IMR-90 (cell line): ENCODE data around the gene RAD21L1. TPM values are rescaled to one million over a fixed set of nuclear protein-coding genes. Genes with fewer than 3 reads are reported as not detected.

ENCODE experiments used
- ATAC-seq: fragments of 200-7000 bp; cut with Tn5 transposase; 2 replicates; pipeline ENCODE4 v1.9.1; 2020; ENCODE audit warnings: low read depth, mild to moderate bottlenecking, moderate library complexity
- BruUV-seq: library from RNA; stranded (reverse); fragments of 400-500 nt; replicated peaks from 2 replicates; lab custom pipeline; 2021; lab: Mats Ljungman, UMichigan
- CTCF ChIA-PET: fragments of 300-600 bp; formaldehyde crosslinking; extraction: SDS; loops from one replicate; lab custom pipeline; 2021; ENCODE audit warnings: antibody characterized with exemption; lab: Yijun Ruan, JAX
- POLR2A ChIA-PET: fragments of 300-600 bp; sonication (Branson Sonifier 250); formaldehyde crosslinking; loops from one replicate; lab custom pipeline; 2022; ENCODE audit warnings: antibody characterized with exemption; ENCODE audit not compliant: unreplicated experiment; lab: Charles Lee
- DNase-seq: peaks from one replicate; pipeline ENCODE4 v3.0.0; 2013
- H2AFZ ChIP-seq: replicated peaks from 2 replicates; pipeline ENCODE3; 2013; ENCODE audit warnings: low read length, mild to moderate bottlenecking; ENCODE audit not compliant: poor library complexity
- H2AK5ac ChIP-seq: 2 replicates; pipeline ENCODE4 v1.6.1; 2013; ENCODE audit warnings: low read depth, low read length, inconsistent platforms
- H2AK9ac ChIP-seq: replicated peaks from 2 replicates; pipeline ENCODE3; 2013; ENCODE audit warnings: mild to moderate bottlenecking, low read depth, low read length, moderate library complexity; ENCODE audit not compliant: poor library complexity
- H2BK120ac ChIP-seq: 2 replicates; pipeline ENCODE4 v1.6.1; 2013; ENCODE audit warnings: low read depth, low read length, inconsistent platforms
- H2BK15ac ChIP-seq: 3 replicates; pipeline ENCODE4 v1.6.1; 2013; ENCODE audit warnings: low read depth, low read length, inconsistent platforms
- H2BK20ac ChIP-seq: 2 replicates; pipeline ENCODE4 v1.6.1; 2013; ENCODE audit warnings: low read depth, mild to moderate bottlenecking, inconsistent platforms, low read length, moderate library complexity
- H2BK5ac ChIP-seq: 2 replicates; pipeline ENCODE4 v1.6.1; 2013; ENCODE audit warnings: mild to moderate bottlenecking, low read depth, low read length, inconsistent platforms; ENCODE audit not compliant: poor library complexity, severe bottlenecking
- H3K14ac ChIP-seq: replicated peaks from 2 replicates; pipeline ENCODE4 v1.6.1; 2013; ENCODE audit warnings: low read depth, low read length, inconsistent platforms
- H3K18ac ChIP-seq: 2 replicates; pipeline ENCODE4 v1.6.1; 2013; ENCODE audit warnings: low read depth, low read length, control low read depth
- H3K23ac ChIP-seq: 2 replicates; pipeline ENCODE4 v1.6.1; 2013; ENCODE audit warnings: low read depth, low read length, inconsistent platforms
- H3K27ac ChIP-seq: 2 replicates; pipeline ENCODE4 v1.5.1; 2013; ENCODE audit warnings: mild to moderate bottlenecking, control low read depth, low read length; ENCODE audit not compliant: insufficient read depth
- H3K27me3 ChIP-seq: 2 replicates; pipeline ENCODE4 v1.6.1; 2013; ENCODE audit warnings: low read length; ENCODE audit not compliant: control insufficient read depth, insufficient read depth
- H3K36me3 ChIP-seq: 2 replicates; pipeline ENCODE4 v1.6.1; 2013; ENCODE audit warnings: low read length, mixed read lengths; ENCODE audit not compliant: control insufficient read depth, insufficient read depth
- H3K4ac ChIP-seq: 2 replicates; pipeline ENCODE4 v1.6.1; 2013; ENCODE audit warnings: low read depth, low read length, inconsistent platforms
- H3K4me1 ChIP-seq: 2 replicates; pipeline ENCODE4 v1.6.1; 2013; ENCODE audit warnings: low read length, mixed read lengths; ENCODE audit not compliant: control insufficient read depth, insufficient read depth
- H3K4me2 ChIP-seq: 2 replicates; pipeline ENCODE4 v1.6.1; 2013; ENCODE audit warnings: low read depth, mild to moderate bottlenecking, control low read depth, low read length, moderate library complexity
- H3K4me3 ChIP-seq: 2 replicates; pipeline ENCODE4 v1.5.1; 2013; ENCODE audit warnings: low read depth, mild to moderate bottlenecking, control low read depth, low read length, moderate library complexity; ENCODE audit not compliant: insufficient read depth
- H3K56ac ChIP-seq: 2 replicates; pipeline ENCODE4 v1.6.1; 2013; ENCODE audit warnings: low read length, inconsistent platforms; ENCODE audit not compliant: insufficient read depth; ENCODE audit errors: extremely low read depth
- H3K79me1 ChIP-seq, 2 experiments: 2 replicates each; pipeline ENCODE4 v1.6.1; 2013; ENCODE audit warnings: low read length in 2 of 2, inconsistent platforms in 1 of 2, low read depth in 1 of 2
- H3K9ac ChIP-seq: 2 replicates; pipeline ENCODE4 v1.6.1; 2013; ENCODE audit warnings: low read depth, low read length, control low read depth
- H3K9me1 ChIP-seq: 2 replicates; pipeline ENCODE4 v1.6.1; 2013; ENCODE audit warnings: low read length, inconsistent platforms; ENCODE audit not compliant: insufficient read depth
- H3K9me3 ChIP-seq: 2 replicates; pipeline ENCODE4 v1.6.1; 2013; ENCODE audit warnings: low read length; ENCODE audit not compliant: control insufficient read depth, insufficient read depth
- H4K20me1 ChIP-seq: 2 replicates; pipeline ENCODE4 v1.6.1; 2013; ENCODE audit warnings: low read length, inconsistent platforms; ENCODE audit not compliant: insufficient read depth
- H4K5ac ChIP-seq: 2 replicates; pipeline ENCODE4 v1.6.1; 2013; ENCODE audit warnings: mild to moderate bottlenecking, low read depth, low read length, control low read depth
- H4K8ac ChIP-seq, 2 experiments: 2 replicates each; pipeline ENCODE4 v1.6.1; 2013; ENCODE audit warnings: low read depth in 2 of 2, low read length in 2 of 2, control low read depth in 1 of 2, inconsistent platforms in 1 of 2
- H4K91ac ChIP-seq: 2 replicates; pipeline ENCODE4 v1.6.1; 2013; ENCODE audit warnings: low read depth, low read length, inconsistent platforms; ENCODE audit not compliant: insufficient read depth
- MXI1 ChIP-seq: IDR thresholded peaks from 2 replicates; pipeline ENCODE4 v1.6.1; 2012; ENCODE audit warnings: low read depth, mild to moderate bottlenecking, low read length, moderate library complexity, borderline replicate concordance
- RFX5 ChIP-seq: IDR thresholded peaks from 2 replicates; pipeline ENCODE4 v1.8.0; 2012; ENCODE audit warnings: low read depth, mild to moderate bottlenecking, low read length, moderate library complexity
- WGBS, 2 experiments: methylation state at CpG; one replicate each; pipeline versions ENCODE4 v1.1.5 to v1.1.7; 2013; ENCODE audit warnings: missing lambda C conversion rate in 2 of 2; ENCODE audit not compliant: insufficient read length in 1 of 2; ENCODE audit errors: extremely low coverage in 2 of 2; 5-methylcytosine and 5-hydroxymethylcytosine counted together
- dilution Hi-C: fragments of 300-500 bp; cut with HindIII; formaldehyde crosslinking; loops from one replicate; pipeline ENCODE4 v1.14.3; 2018; ENCODE audit warnings: low sequenced_read_pairs; ENCODE audit not compliant: unreplicated experiment
- in situ Hi-C: fragments of 300-500 bp; cut with MboI; formaldehyde crosslinking; loops from 3 replicates; pipeline ENCODE4 v1.14.3; 2019; ENCODE audit warnings: low sequenced_read_pairs, inconsistent platforms, mixed read lengths
- intact Hi-C: fragments of 100-400 bp; cut with micrococcal nuclease; formaldehyde crosslinking; loops from 2 replicates; pipeline ENCODE4 v1.10.0; 2022
- polyA plus RNA-seq, 3 experiments: library from polyadenylated mRNA; depleted of rRNA; stranded (reverse); fragments of >200 nt; gene quantifications; 2 replicates each; pipeline ENCODE4 v1.2.3, GENCODE V29; 2012; ENCODE audit warnings: low replicate concordance in 1 of 3
- total RNA-seq: library from RNA; depleted of rRNA; stranded (reverse); fragments of >200 nt; gene quantifications from 2 replicates; pipeline ENCODE4 v1.2.3, GENCODE V29; 2012
- TF ChIP-seq, protein P1 (sequence below): conservative IDR thresholded peaks from 2 replicates; pipeline ENCODE4 v1.5.1; 2012; ENCODE audit warnings: mild to moderate bottlenecking, low read depth, low read length, improper control_type of control experiment
- TF ChIP-seq, protein P2 (sequence below): fragments of 150-350 bp; IDR thresholded peaks from 2 replicates; pipeline ENCODE4 v1.6.1; 2016; ENCODE audit warnings: low read depth, mild to moderate bottlenecking, low read length, moderate library complexity, borderline replicate concordance

RAD21L1 gene
- total and polyA plus RNA-seq, 2 of the 4 experiments (the other 2 are of a cell fraction) = not detected

DNA sequence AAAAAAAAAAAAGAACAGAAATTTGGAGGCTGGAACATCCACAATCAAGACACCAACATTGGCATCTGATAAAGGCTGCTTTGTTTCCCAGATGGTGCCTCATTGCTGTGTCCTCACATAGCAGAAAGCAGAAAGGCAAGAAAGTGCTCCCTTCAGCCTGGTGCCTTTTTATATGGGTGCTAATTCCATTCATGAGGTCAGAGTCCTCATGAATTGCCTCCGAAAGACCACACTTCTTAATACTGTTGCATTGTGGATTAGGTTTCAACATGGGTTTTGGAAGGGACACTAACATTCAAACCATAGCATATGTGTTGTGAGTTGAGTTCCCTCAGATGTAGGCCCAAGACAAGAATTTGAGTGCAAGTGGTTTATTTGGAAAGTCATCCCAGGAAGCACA lies 30.6 kb upstream of the RAD21L1 start:
- Histone ChIP-seq H2BK15ac (no peak overlapping the region), H4K91ac (no peak overlapping the region), H4K20me1 (no peaks in the 10 kb centered on the region), H3K4ac (no peak overlapping the region), H2AK5ac (no peak overlapping the region), H3K4me3 (no peak overlapping the region), H4K5ac (no peak overlapping the region), H2BK120ac (no peak overlapping the region), H3K9me1 (no peaks in the 10 kb centered on the region), H3K4me2 (no peak overlapping the region), H3K18ac (no peak overlapping the region), H3K9me3 (peaks cover 4% of the 10 kb centered on the region; the same call in 1 of the 2 replicates), H3K27ac (no peak overlapping the region), H3K23ac (no peak overlapping the region), H2BK5ac (no peak overlapping the region), H3K56ac (no peak overlapping the region), H4K8ac (no peak overlapping the region), H3K79me1 (no peaks in the 10 kb centered on the region), H3K4me1 (no peaks in the 10 kb centered on the region), H3K27me3 (peaks cover 55% of the 10 kb centered on the region), H2AFZ (no peak overlapping the region), H2AK9ac (no peak overlapping the region), H3K14ac (no peak overlapping the region), H3K36me3 (no peaks in the 10 kb centered on the region), H3K9ac (no peak overlapping the region), H2BK20ac (no peak overlapping the region)
- WGBS, 2 experiments = no CpG with 5 or more reads among the region's 1 CpG
- ChIA-PET CTCF (no interaction called here), POLR2A (no interaction called here)
- TF ChIP-seq MXI1 (no peak), RFX5 (no peak)
- TF ChIP-seq, protein P1, sequence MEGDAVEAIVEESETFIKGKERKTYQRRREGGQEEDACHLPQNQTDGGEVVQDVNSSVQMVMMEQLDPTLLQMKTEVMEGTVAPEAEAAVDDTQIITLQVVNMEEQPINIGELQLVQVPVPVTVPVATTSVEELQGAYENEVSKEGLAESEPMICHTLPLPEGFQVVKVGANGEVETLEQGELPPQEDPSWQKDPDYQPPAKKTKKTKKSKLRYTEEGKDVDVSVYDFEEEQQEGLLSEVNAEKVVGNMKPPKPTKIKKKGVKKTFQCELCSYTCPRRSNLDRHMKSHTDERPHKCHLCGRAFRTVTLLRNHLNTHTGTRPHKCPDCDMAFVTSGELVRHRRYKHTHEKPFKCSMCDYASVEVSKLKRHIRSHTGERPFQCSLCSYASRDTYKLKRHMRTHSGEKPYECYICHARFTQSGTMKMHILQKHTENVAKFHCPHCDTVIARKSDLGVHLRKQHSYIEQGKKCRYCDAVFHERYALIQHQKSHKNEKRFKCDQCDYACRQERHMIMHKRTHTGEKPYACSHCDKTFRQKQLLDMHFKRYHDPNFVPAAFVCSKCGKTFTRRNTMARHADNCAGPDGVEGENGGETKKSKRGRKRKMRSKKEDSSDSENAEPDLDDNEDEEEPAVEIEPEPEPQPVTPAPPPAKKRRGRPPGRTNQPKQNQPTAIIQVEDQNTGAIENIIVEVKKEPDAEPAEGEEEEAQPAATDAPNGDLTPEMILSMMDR = no peak
- TF ChIP-seq, protein P2, sequence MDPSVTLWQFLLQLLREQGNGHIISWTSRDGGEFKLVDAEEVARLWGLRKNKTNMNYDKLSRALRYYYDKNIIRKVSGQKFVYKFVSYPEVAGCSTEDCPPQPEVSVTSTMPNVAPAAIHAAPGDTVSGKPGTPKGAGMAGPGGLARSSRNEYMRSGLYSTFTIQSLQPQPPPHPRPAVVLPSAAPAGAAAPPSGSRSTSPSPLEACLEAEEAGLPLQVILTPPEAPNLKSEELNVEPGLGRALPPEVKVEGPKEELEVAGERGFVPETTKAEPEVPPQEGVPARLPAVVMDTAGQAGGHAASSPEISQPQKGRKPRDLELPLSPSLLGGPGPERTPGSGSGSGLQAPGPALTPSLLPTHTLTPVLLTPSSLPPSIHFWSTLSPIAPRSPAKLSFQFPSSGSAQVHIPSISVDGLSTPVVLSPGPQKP = no peak
- dilution Hi-C loops = no loop called here
- BruUV-seq = no TSS peak
- in situ Hi-C loops = no loop called here
- DNase-seq (no peak), ATAC-seq (no peak)
- intact Hi-C loops = no loop called here
